GM12892 (cell line): ENCODE measurements around the gene WASHC1.
"Not testable (repeated sequence)": the region's sequence is repeated elsewhere in the genome, so short reads cannot be mapped to it uniquely, and the experiment has no call there.

Experiments
- POLR2A ChIP-seq: IDR thresholded peaks from 2 replicates; pipeline ENCODE4 v1.6.1; 2011; ENCODE audit warnings: low read depth, low read length, control low read depth
- POLR2AphosphoS5 ChIP-seq: IDR thresholded peaks from 2 replicates; pipeline ENCODE4 v1.6.1; 2011; ENCODE audit warnings: low read depth, low read length, control low read depth

DNA sequence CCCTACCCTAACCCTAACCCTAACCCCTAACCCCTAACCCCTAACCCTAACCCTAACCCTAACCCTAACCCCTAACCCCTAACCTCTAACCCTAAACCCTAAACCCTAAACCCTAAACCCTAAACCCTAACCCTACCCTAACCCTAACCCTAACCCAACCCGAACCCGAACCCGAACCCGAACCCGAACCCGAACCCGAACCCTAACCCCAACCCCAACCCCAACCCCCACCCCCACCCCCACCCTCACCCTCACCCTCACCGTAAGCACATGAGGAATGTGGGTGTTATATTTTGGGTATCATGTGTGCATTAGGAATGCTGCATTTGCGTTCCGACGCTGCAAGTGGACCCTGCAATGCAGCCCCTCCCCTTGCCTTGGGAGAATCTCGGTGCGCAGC, 19.0 kb downstream of the WASHC1 start:
- TF ChIP-seq POLR2AphosphoS5, POLR2A: not testable (repeated sequence)
